CD8-positive, alpha-beta memory T cell (primary cell): ENCODE results near the gene CDK19. TPM values are rescaled to one million over a fixed set of nuclear protein-coding genes. Genes with fewer than 3 reads are reported as not detected.

ENCODE experiments used
- CTCF ChIA-PET: fragments of 350-600 bp; sonication (Branson Sonifier 250); formaldehyde crosslinking; loops from one replicate; lab custom pipeline; 2021; ENCODE audit warnings: antibody characterized with exemption; lab: Charles Lee
- POLR2A ChIA-PET: fragments of 350-600 bp; sonication (Branson Sonifier 250); formaldehyde crosslinking; loops from one replicate; lab custom pipeline; 2021; ENCODE audit warnings: antibody characterized with exemption; lab: Charles Lee
- DNase-seq, 5 donors: peaks; one replicate each; pipeline versions ENCODE4 v3.0.0 to v3.0.0-alpha.2; 2020 to 2022; ENCODE audit warnings: mixed read lengths in 1 of 5
- H3K27ac ChIP-seq: one replicate; pipeline ENCODE4 v1.7.0; 2013; ENCODE audit warnings: low read depth, mild to moderate bottlenecking, low read length, moderate library complexity
- H3K27me3 ChIP-seq: 2 replicates; pipeline ENCODE4 v1.7.0; 2013; ENCODE audit warnings: low read length, mild to moderate bottlenecking; ENCODE audit not compliant: insufficient read depth, poor library complexity, severe bottlenecking
- H3K36me3 ChIP-seq: 2 replicates; pipeline ENCODE4 v1.7.0; 2013; ENCODE audit warnings: mild to moderate bottlenecking, low read length, moderate library complexity; ENCODE audit not compliant: insufficient read depth
- H3K4me1 ChIP-seq: 2 replicates; pipeline ENCODE4 v1.7.0; 2013; ENCODE audit warnings: mild to moderate bottlenecking, low read length, moderate library complexity; ENCODE audit not compliant: insufficient read depth
- H3K4me3 ChIP-seq: 2 replicates; pipeline ENCODE4 v1.7.0; 2013; ENCODE audit warnings: mild to moderate bottlenecking, low read length
- H3K9me3 ChIP-seq: 2 replicates; pipeline ENCODE4 v1.7.0; 2013; ENCODE audit warnings: mild to moderate bottlenecking, low read length
- H3K27ac Mint-ChIP-seq, 8 donors: one replicate each; pipeline ENCODE4 v1.8.0; 2020 to 2021; ENCODE audit warnings: mixed read lengths in 8 of 8, mild to moderate bottlenecking in 6 of 8, inconsistent platforms in 3 of 8, moderate library complexity in 3 of 8
- H3K27me3 Mint-ChIP-seq, 2 donors: one replicate each; pipeline ENCODE4 v1.8.0; 2020 to 2021; ENCODE audit warnings: mixed read lengths in 2 of 2, mild to moderate bottlenecking in 1 of 2, moderate library complexity in 1 of 2
- H3K36me3 Mint-ChIP-seq, 3 donors: one replicate each; pipeline ENCODE4 v1.8.0; 2020 to 2021; ENCODE audit warnings: mixed read lengths in 3 of 3, inconsistent platforms in 1 of 3, mild to moderate bottlenecking in 1 of 3
- H3K4me1 Mint-ChIP-seq, 3 donors: one replicate each; pipeline ENCODE4 v1.8.0; 2020 to 2021; ENCODE audit warnings: mixed read lengths in 3 of 3, inconsistent platforms in 1 of 3, mild to moderate bottlenecking in 1 of 3
- H3K4me3 Mint-ChIP-seq, 7 donors: one replicate each; pipeline ENCODE4 v1.8.0; 2020 to 2021; ENCODE audit warnings: mixed read lengths in 7 of 7, mild to moderate bottlenecking in 6 of 7, moderate library complexity in 4 of 7, inconsistent platforms in 2 of 7
- H3K9me3 Mint-ChIP-seq, 5 donors: one replicate each; pipeline ENCODE4 v1.8.0; 2020 to 2022; ENCODE audit warnings: mixed read lengths in 5 of 5, mild to moderate bottlenecking in 3 of 5, moderate library complexity in 2 of 5, inconsistent platforms in 1 of 5
- polyA plus RNA-seq: library from polyadenylated mRNA; unstranded; fragments of 300-500 nt; fragmentation: Illumina TruSeq; gene quantifications from one replicate; pipeline ENCODE4 v1.2.3, GENCODE V29; 2021
- total RNA-seq, 2 experiments: library from RNA; stranded (reverse); gene quantifications; one replicate each; pipeline ENCODE4 v1.2.3, GENCODE V29; 2021

CDK19 gene
- total and polyA plus RNA-seq, 3 experiments from 2014 or later = 2.1 to 9.1 (median 8.4) TPM

- no peaks in the 10 kb centered on the region for H3K4me1 ChIP-seq
- Mint-ChIP-seq H3K27ac (no peak overlapping the region), H3K27me3 (peaks cover 0 to 1% of the 10 kb centered on the region in 2 donors), H3K36me3 (peaks cover 5 to 8% (median 6%) of the 10 kb centered on the region in 3 donors), H3K4me1 (peaks cover 24 to 36% (median 33%) of the 10 kb centered on the region in 3 donors), H3K4me3 (no peak overlapping the region), H3K9me3 (peaks cover 0 to 6% (median 3%) of the 10 kb centered on the region in 5 donors)
- H3K36me3 ChIP-seq = no peaks in the 10 kb centered on the region
- CTCF ChIA-PET = no interaction called here
- H3K9me3 ChIP-seq = no peaks in the 10 kb centered on the region
- no peaks in the 10 kb centered on the region for H3K27me3 ChIP-seq
- no peak overlapping the region for H3K4me3 ChIP-seq
- POLR2A ChIA-PET = no interaction called here
- H3K27ac ChIP-seq = no peak overlapping the region
- DNase-seq = no peak
Measured at GRCh38 chr6:110786696-110787095, 28.6 kb downstream of the CDK19 start.

DNA sequence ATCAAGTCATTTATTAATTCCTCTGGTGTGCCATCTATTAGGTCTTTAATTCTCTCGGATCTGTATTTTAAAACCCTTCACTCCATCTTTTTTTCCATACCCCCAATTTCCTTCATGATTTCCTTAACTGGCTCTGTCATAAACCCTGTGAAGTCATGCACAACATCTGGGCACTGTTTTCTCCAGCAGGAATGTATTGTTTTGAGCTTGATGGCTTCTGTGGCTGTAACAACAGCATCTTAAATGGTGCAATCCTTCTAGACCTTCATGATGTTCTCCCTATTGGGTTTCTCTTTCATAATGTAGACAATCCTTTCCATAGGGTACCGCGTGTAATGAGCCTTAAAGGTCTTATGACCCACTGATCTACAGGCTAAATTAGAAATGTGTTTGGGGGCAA is 29.0 kb downstream of the CDK19 start:
- Histone ChIP-seq H3K36me3 (no peaks in the 10 kb centered on the region), H3K4me1 (no peaks in the 10 kb centered on the region), H3K4me3 (no peak overlapping the region), H3K27ac (no peak overlapping the region), H3K9me3 (no peaks in the 10 kb centered on the region), H3K27me3 (no peaks in the 10 kb centered on the region)
- Mint-ChIP-seq H3K4me1 (peaks cover 28 to 40% (median 38%) of the 10 kb centered on the region in 3 donors), H3K36me3 (peaks cover 5 to 8% (median 6%) of the 10 kb centered on the region in 3 donors), H3K9me3 (peaks cover 0 to 6% (median 3%) of the 10 kb centered on the region in 5 donors), H3K27ac (no peak overlapping the region), H3K4me3 (no peak overlapping the region), H3K27me3 (peaks cover 0 to 1% of the 10 kb centered on the region in 2 donors)
- CTCF ChIA-PET = no interaction called here
- DNase-seq = no peak
- POLR2A ChIA-PET = no interaction called here

DNA sequence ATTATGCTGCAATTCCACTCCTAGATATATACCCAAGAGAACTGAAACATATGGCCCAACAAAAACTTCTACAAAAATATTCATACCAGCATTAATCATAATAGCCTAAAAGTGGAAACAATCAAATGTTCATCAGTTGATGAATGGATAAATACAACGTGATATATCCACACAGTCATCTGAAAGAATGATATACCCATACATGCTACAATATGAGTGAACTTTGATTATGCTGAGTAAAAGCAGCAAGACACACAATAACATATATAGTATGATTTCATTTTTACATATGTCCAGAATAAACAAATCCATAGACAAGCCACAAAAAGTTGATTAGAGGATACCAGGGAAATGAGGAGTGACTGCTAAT is 30.7 kb downstream of the CDK19 start:
- Mint-ChIP-seq H3K9me3 (peaks cover 0 to 6% (median 3%) of the 10 kb centered on the region in 5 donors), H3K4me1 (peaks cover 36 to 48% (median 43%) of the 10 kb centered on the region in 3 donors), H3K27me3 (peaks cover 0 to 2% of the 10 kb centered on the region in 2 donors), H3K27ac (peak overlapping the region in 3 of 8 donors; percentile 6 to 33 (median 28)), H3K4me3 (no peak overlapping the region), H3K36me3 (peaks cover 5 to 8% (median 6%) of the 10 kb centered on the region in 3 donors)
- H3K27ac ChIP-seq = no peak overlapping the region
- ChIA-PET POLR2A (no interaction called here), CTCF (no interaction called here)
- no peak overlapping the region for H3K4me3 ChIP-seq
- no peaks in the 10 kb centered on the region for H3K27me3 ChIP-seq
- DNase-seq = no peak
- no peaks in the 10 kb centered on the region for H3K9me3 ChIP-seq
- H3K4me1 ChIP-seq = no peaks in the 10 kb centered on the region
- H3K36me3 ChIP-seq = no peaks in the 10 kb centered on the region

GRCh38 chr6:110781522-110782214 is 33.6 kb downstream of the CDK19 start:
- Mint-ChIP-seq H3K36me3 (peaks cover 0 to 7% (median 0%) of the 10 kb centered on the region in 3 donors), H3K4me3 (peak overlapping the region in 1 of 7 donors; percentile 33), H3K4me1 (peaks cover 36 to 48% (median 44%) of the 10 kb centered on the region in 3 donors), H3K27me3 (peaks cover 0 to 2% of the 10 kb centered on the region in 2 donors), H3K9me3 (no peaks in the 10 kb centered on the region), H3K27ac (no peak overlapping the region)
- Histone ChIP-seq H3K4me3 (no peak overlapping the region), H3K4me1 (no peaks in the 10 kb centered on the region), H3K27ac (no peak overlapping the region), H3K36me3 (no peaks in the 10 kb centered on the region), H3K27me3 (no peaks in the 10 kb centered on the region), H3K9me3 (no peaks in the 10 kb centered on the region)
- DNase-seq = no peak
- CTCF ChIA-PET = interaction anchor here (1.1 kb wide), 1 partner anchor 141 kb away, joined by 3 read pairs; no protein-coding TSS in a partner anchor
- POLR2A ChIA-PET = interaction anchor here (0.6 kb wide), 1 partner anchor 107 kb away, joined by 3 read pairs; no protein-coding TSS in a partner anchor

DNA sequence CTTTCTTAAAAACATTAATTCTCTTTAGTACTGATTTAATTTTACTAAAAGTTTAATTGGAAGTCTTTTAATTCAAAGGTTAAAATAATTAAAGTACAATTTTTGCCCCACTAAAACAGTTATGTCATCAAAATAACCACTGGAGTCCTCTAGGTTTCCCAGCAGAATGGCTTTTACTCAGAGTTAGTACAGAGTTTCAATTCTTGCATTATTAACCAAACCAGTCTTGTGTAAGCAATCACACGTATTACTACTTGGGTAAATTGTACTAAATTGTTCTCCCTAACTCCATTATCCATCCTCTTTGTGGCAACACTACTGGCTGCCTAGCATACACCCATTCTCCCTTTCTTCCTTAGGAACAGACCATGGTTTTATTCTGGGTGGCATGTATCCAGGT is 36.9 kb downstream of the CDK19 start:
- Mint-ChIP-seq H3K9me3 (no peaks in the 10 kb centered on the region), H3K36me3 (peaks cover 0 to 2% (median 0%) of the 10 kb centered on the region in 3 donors), H3K27me3 (peaks cover 0 to 1% of the 10 kb centered on the region in 2 donors), H3K27ac (no peak overlapping the region), H3K4me1 (peaks cover 23 to 29% (median 26%) of the 10 kb centered on the region in 3 donors), H3K4me3 (no peak overlapping the region)
- no peak overlapping the region for H3K4me3 ChIP-seq
- no peaks in the 10 kb centered on the region for H3K9me3 ChIP-seq
- H3K27ac ChIP-seq = no peak overlapping the region
- CTCF ChIA-PET = interaction anchor here (0.7 kb wide), 1 partner anchor 250 kb away, joined by 3 read pairs; no protein-coding TSS in a partner anchor
- no peaks in the 10 kb centered on the region for H3K4me1 ChIP-seq
- H3K27me3 ChIP-seq = no peaks in the 10 kb centered on the region
- H3K36me3 ChIP-seq = no peaks in the 10 kb centered on the region
- no peak for DNase-seq
- POLR2A ChIA-PET = no interaction called here

GRCh38 chr6:110777636-110778035 is 37.6 kb downstream of the CDK19 start:
- no peaks in the 10 kb centered on the region for H3K27me3 ChIP-seq
- H3K36me3 ChIP-seq = no peaks in the 10 kb centered on the region
- Mint-ChIP-seq H3K4me1 (peaks cover 20 to 23% (median 22%) of the 10 kb centered on the region in 3 donors), H3K9me3 (no peaks in the 10 kb centered on the region), H3K36me3 (peaks cover 0 to 2% (median under 1%) of the 10 kb centered on the region in 3 donors), H3K4me3 (no peak overlapping the region), H3K27me3 (peaks cover 0 to 1% of the 10 kb centered on the region in 2 donors), H3K27ac (no peak overlapping the region)
- H3K4me3 ChIP-seq = no peak overlapping the region
- H3K4me1 ChIP-seq = no peaks in the 10 kb centered on the region
- H3K27ac ChIP-seq = no peak overlapping the region
- ChIA-PET POLR2A (no interaction called here), CTCF (no interaction called here)
- no peaks in the 10 kb centered on the region for H3K9me3 ChIP-seq
- no peak for DNase-seq

DNA sequence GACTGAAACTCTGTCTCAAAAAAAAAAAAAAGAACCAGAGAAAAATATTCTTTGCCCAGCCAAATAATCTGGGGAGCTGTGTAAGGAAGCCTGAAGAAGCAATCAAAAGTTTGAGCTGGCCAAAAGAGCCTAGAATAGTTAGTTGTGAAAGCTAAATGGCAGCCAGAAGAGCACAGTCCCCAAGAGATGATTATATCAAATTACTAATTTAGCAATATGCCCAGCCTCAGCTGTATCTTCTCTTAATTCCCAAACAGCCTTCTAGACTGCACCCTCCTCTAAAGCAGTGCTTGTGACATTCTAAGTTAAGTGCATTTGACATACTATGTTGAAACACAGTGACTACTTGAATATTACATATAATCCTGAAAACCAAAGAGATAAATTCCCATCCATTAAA is 38.9 kb downstream of the CDK19 start:
- POLR2A ChIA-PET = no interaction called here
- H3K27me3 ChIP-seq = no peaks in the 10 kb centered on the region
- H3K4me1 ChIP-seq = no peaks in the 10 kb centered on the region
- peaks cover 0 to 1% of the 10 kb centered on the region in 2 donors for H3K27me3 Mint-ChIP-seq
- H3K9me3 ChIP-seq = no peaks in the 10 kb centered on the region
- H3K36me3 Mint-ChIP-seq = peaks cover 6 to 12% (median 8%) of the 10 kb centered on the region in 3 donors
- H3K4me3 Mint-ChIP-seq = no peak overlapping the region
- H3K27ac Mint-ChIP-seq = peak overlapping the region in 1 of 8 donors; percentile 24
- CTCF ChIA-PET = interaction anchor here (0.9 kb wide), 1 partner anchor 23 kb away, joined by 3 read pairs; no protein-coding TSS in a partner anchor
- H3K36me3 ChIP-seq = no peaks in the 10 kb centered on the region
- no peak for DNase-seq
- H3K27ac ChIP-seq = no peak overlapping the region
- no peaks in the 10 kb centered on the region for H3K9me3 Mint-ChIP-seq
- H3K4me3 ChIP-seq = no peak overlapping the region
- peaks cover 9 to 10% (median 9%) of the 10 kb centered on the region in 3 donors for H3K4me1 Mint-ChIP-seq

- Histone ChIP-seq H3K36me3 (no peaks in the 10 kb centered on the region), H3K27ac (no peak overlapping the region), H3K27me3 (no peaks in the 10 kb centered on the region), H3K4me3 (no peak overlapping the region), H3K9me3 (no peaks in the 10 kb centered on the region), H3K4me1 (no peaks in the 10 kb centered on the region)
- ChIA-PET POLR2A (no interaction called here), CTCF (no interaction called here)
- Mint-ChIP-seq H3K27ac (peak overlapping the region in 1 of 8 donors; percentile 26), H3K27me3 (no peaks in the 10 kb centered on the region), H3K4me1 (peaks cover 1 to 4% (median 3%) of the 10 kb centered on the region in 3 donors), H3K9me3 (no peaks in the 10 kb centered on the region), H3K4me3 (no peak overlapping the region), H3K36me3 (peaks cover 9 to 40% (median 18%) of the 10 kb centered on the region in 3 donors)
- no peak for DNase-seq
Measured at GRCh38 chr6:110769923-110770322, 45.3 kb downstream of the CDK19 start.
